Osteocyte (in vitro differentiated cells): ENCODE measurements around the gene RPAP3. TPM values are rescaled to one million over a fixed set of nuclear protein-coding genes. Genes with fewer than 3 reads are reported as not detected.

Experiments used
- DNase-seq: peaks from one replicate; pipeline ENCODE4 v3.0.0; 2021; ENCODE audit warnings: mixed read lengths; ENCODE audit not compliant: unreplicated experiment; ENCODE audit errors: extremely low spot score
- H3K27ac Mint-ChIP-seq: one replicate; pipeline ENCODE4 v1.8.0; 2021; ENCODE audit warnings: mild to moderate bottlenecking, mixed read lengths; ENCODE audit not compliant: unreplicated experiment
- H3K27me3 Mint-ChIP-seq: one replicate; pipeline ENCODE4 v1.8.0; 2021; ENCODE audit warnings: mixed read lengths; ENCODE audit not compliant: unreplicated experiment
- H3K36me3 Mint-ChIP-seq: one replicate; pipeline ENCODE4 v1.8.0; 2021; ENCODE audit warnings: mixed read lengths; ENCODE audit not compliant: unreplicated experiment
- H3K4me1 Mint-ChIP-seq: one replicate; pipeline ENCODE4 v1.8.0; 2021; ENCODE audit warnings: mixed read lengths; ENCODE audit not compliant: unreplicated experiment
- H3K4me3 Mint-ChIP-seq: one replicate; pipeline ENCODE4 v1.8.0; 2021; ENCODE audit warnings: mild to moderate bottlenecking, moderate library complexity, mixed read lengths; ENCODE audit not compliant: unreplicated experiment
- H3K9me3 Mint-ChIP-seq: one replicate; pipeline ENCODE4 v1.8.0; 2021; ENCODE audit warnings: mixed read lengths; ENCODE audit not compliant: unreplicated experiment
- CTCF ChIP-seq: fragments of 200-600 bp; sonication (generic); IDR thresholded peaks from 2 replicates; pipeline ENCODE4 v1.5.0; 2021; ENCODE audit warnings: antibody characterized with exemption, mild to moderate bottlenecking, moderate library complexity
- total RNA-seq: library from RNA; stranded (reverse); gene quantifications from 2 replicates; pipeline ENCODE4 v1.2.1, GENCODE V29; 2021

The RPAP3 gene
- total RNA-seq, 1 donor from 2014 or later: 33.4 TPM

GRCh38 chr12:47725893-47726292 is 20.1 kb upstream of the RPAP3 start:
- Mint-ChIP-seq H3K4me3 (no peak overlapping the region), H3K4me1 (peaks cover 37% of the 10 kb centered on the region), H3K27me3 (no peaks in the 10 kb centered on the region), H3K27ac (peak overlapping the region; percentile 44), H3K36me3 (no peaks in the 10 kb centered on the region), H3K9me3 (no peaks in the 10 kb centered on the region)
- TF ChIP-seq CTCF: no peak
- DNase-seq: no peak

- no peak for DNase-seq
- peaks cover 30% of the 10 kb centered on the region for H3K4me1 Mint-ChIP-seq
- no peak within 1 kb of the TSS for H3K4me3 Mint-ChIP-seq
- no peaks in the 10 kb centered on the region for H3K27me3 Mint-ChIP-seq
- H3K27ac Mint-ChIP-seq: peak within 1 kb of the TSS; percentile 44
- no peaks in the 10 kb centered on the region for H3K9me3 Mint-ChIP-seq
- H3K36me3 Mint-ChIP-seq: no peaks in the 10 kb centered on the region
- no peak for TF ChIP-seq CTCF
Measured at GRCh38 chr12:47725091-47725772, 19.4 kb upstream of the RPAP3 start, which contains the start of gene ENDOU. ENDOU (minus strand) TSS chr12:47725490; CDS start chr12:47725413, 77 bp downstream.

DNA sequence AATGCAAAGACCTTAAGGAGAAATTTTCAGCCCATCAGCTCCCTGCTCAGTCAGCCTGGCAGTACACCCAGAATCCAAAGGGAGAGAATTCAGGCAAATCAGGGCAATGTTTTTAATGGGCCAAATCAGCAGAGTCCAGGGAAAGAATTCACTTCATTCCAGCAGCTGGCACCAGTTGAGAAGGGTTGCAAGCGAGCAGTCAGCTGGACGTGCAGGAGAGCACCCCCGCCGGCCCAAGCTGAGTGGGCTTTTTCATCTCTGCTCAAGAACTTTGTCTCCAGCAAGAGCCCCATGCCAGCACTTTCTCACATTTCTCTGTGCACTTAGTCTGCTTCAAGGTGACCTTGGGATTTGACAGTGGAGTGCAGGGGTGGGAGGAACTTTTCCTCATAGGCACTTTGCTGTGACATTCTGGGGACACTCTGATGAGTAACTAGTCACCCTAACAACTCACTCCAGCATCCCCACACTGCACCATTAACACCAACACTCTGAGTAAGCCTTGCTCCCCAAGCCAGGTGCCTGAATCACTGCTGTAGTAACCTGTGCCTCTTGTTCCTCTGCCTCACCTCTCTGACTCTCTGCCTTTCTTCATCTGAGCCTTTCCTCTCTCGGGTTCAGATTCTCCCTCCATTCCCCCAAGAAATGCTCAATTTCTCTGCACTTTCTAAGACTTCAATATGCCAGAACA is 17.3 kb upstream of the RPAP3 start:
- DNase-seq: no peak
- no peaks in the 10 kb centered on the region for H3K9me3 Mint-ChIP-seq
- no peak for TF ChIP-seq CTCF
- H3K27ac Mint-ChIP-seq: no peak overlapping the region
- no peaks in the 10 kb centered on the region for H3K27me3 Mint-ChIP-seq
- peaks cover 1% of the 10 kb centered on the region for H3K36me3 Mint-ChIP-seq
- peaks cover 16% of the 10 kb centered on the region for H3K4me1 Mint-ChIP-seq
- no peak overlapping the region for H3K4me3 Mint-ChIP-seq

DNA sequence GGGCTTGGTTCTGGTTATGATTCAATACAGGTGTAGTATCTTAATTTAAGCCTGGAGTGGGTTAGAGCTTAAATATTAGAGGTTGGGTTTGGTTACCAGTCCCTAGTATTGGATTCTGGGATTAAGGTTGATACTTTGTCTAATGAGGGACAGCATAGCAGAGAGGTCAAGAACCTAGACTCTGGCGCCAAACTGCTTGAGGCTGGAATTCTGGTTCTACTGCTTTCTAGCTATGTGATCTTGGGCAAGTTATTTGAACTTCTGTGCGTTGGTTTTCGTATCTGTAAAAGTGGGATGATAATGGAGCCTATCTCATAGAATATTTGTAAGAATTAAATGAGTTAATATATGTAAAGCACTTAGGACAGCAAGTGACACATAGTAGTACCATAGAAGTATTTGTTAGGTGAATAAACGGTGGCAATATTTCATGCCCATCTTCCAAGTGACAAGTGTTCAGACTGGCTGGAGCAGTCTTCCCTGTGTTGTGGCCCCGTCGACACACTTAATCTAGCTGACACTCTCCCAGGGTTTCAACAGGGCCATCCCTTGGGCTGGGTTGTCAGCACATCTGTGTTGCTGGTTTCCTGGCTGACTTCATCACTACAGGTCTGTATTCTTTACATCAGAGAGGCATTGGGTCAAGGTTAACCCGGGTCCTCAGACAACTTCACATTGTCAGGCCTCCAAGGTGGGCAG is 16.5 kb upstream of the RPAP3 start:
- Mint-ChIP-seq H3K9me3 (no peaks in the 10 kb centered on the region), H3K4me3 (no peak overlapping the region), H3K27me3 (no peaks in the 10 kb centered on the region), H3K27ac (no peak overlapping the region), H3K36me3 (peaks cover 1% of the 10 kb centered on the region), H3K4me1 (peaks cover 24% of the 10 kb centered on the region)
- no peak for TF ChIP-seq CTCF
- DNase-seq: no peak
